T47D (cell line): Measurements from ENCODE around the gene TMCC1.
A peak's percentile ranks its signal among the peaks of the same experiment; 100 is the strongest.
"Not testable (repeated sequence)": the region's sequence is repeated elsewhere in the genome, so short reads cannot be mapped to it uniquely, and the experiment has no call there.

Experiments
- DNase-seq, 2 experiments: peaks; one replicate each; pipeline versions ENCODE4 v3.0.0 to v3.0.0-alpha.2; 2011 to 2012; ENCODE audit warnings: low read depth in 1 of 2, low spot score in 1 of 2
- JUND ChIP-seq: IDR thresholded peaks from 2 replicates; pipeline ENCODE4 v1.6.1; 2012; ENCODE audit warnings: low read depth
- in situ Hi-C: cut with HindIII; loops from 2 replicates; pipeline ENCODE4 v1.10.0; 2016; ENCODE audit warnings: low sequenced_read_pairs, low pct_unique_long_range_greater_than_20kb

Gene TMCC1

GRCh38 chr3:129651435-129652202 is 241.9 kb downstream of the TMCC1 start:
- TF ChIP-seq JUND, result no peak
- DNase-seq, result peak in 1 of 2 experiments; percentile 52
- in situ Hi-C loops, result no loop called here

- in situ Hi-C loops, result no loop called here
- TF ChIP-seq JUND, result no peak
- DNase-seq, result peak in 1 of 2 experiments; percentile 82
Measured at GRCh38 chr3:129650256-129650872, 243.1 kb downstream of the TMCC1 start.

- in situ Hi-C loops, result no loop called here
- no peak for DNase-seq
- no peak for TF ChIP-seq JUND
Measured at GRCh38 chr3:129648391-129648790, 245.1 kb downstream of the TMCC1 start.

- no peak for DNase-seq
- in situ Hi-C loops, result no loop called here
- TF ChIP-seq JUND, result no peak
Measured at GRCh38 chr3:129645286-129645685, 248.2 kb downstream of the TMCC1 start.

- DNase-seq, result peak in 1 of 2 experiments; percentile 76
- in situ Hi-C loops, result no loop called here
- TF ChIP-seq JUND, result no peak
Measured at GRCh38 chr3:129644836-129645235, 248.7 kb downstream of the TMCC1 start.

GRCh38 chr3:129641567-129642260 is 251.8 kb downstream of the TMCC1 start:
- in situ Hi-C loops, result not testable (repeated sequence)

GRCh38 chr3:129640985-129641384 is 252.5 kb downstream of the TMCC1 start:
- DNase-seq, in situ Hi-C loops: not testable (repeated sequence)

More at GRCh38 chr3:129641567-129642260, 251.8 kb downstream of the TMCC1 start:
- DNase-seq, result not testable (repeated sequence)

GRCh38 chr3:129638481-129638880 is 255.0 kb downstream of the TMCC1 start:
- in situ Hi-C loops, result no loop called here
- TF ChIP-seq JUND, result no peak
- DNase-seq, result no peak

GRCh38 chr3:129636082-129636481 is 257.4 kb downstream of the TMCC1 start:
- in situ Hi-C loops, result no loop called here
- no peak for TF ChIP-seq JUND

GRCh38 chr3:129635656-129636055 is 257.9 kb downstream of the TMCC1 start:
- in situ Hi-C loops, result no loop called here
- no peak for TF ChIP-seq JUND
- DNase-seq, result no peak

More at GRCh38 chr3:129636082-129636481, 257.4 kb downstream of the TMCC1 start:
- DNase-seq, result no peak

- in situ Hi-C loops, result no loop called here
- peak in 1 of 2 experiments; percentile 62 for DNase-seq
Measured at GRCh38 chr3:129633751-129634481, 259.6 kb downstream of the TMCC1 start.

GRCh38 chr3:129632977-129633376 is 260.5 kb downstream of the TMCC1 start:
- no peak for TF ChIP-seq JUND
- no peak for DNase-seq
- in situ Hi-C loops, result no loop called here

More at GRCh38 chr3:129633751-129634481, 259.6 kb downstream of the TMCC1 start:
- TF ChIP-seq JUND, result no peak
